Osteocyte (in vitro differentiated cells): ENCODE data around the gene ADGRL2. TPM values are rescaled to one million over a fixed set of nuclear protein-coding genes. Genes with fewer than 3 reads are reported as not detected.
A peak's percentile ranks its signal among the peaks of the same experiment; 100 is the strongest.

Experiments used
- DNase-seq: peaks from one replicate; pipeline ENCODE4 v3.0.0; 2021; ENCODE audit warnings: mixed read lengths; ENCODE audit not compliant: unreplicated experiment; ENCODE audit errors: extremely low spot score
- H3K27ac Mint-ChIP-seq: one replicate; pipeline ENCODE4 v1.8.0; 2021; ENCODE audit warnings: mild to moderate bottlenecking, mixed read lengths; ENCODE audit not compliant: unreplicated experiment
- H3K27me3 Mint-ChIP-seq: one replicate; pipeline ENCODE4 v1.8.0; 2021; ENCODE audit warnings: mixed read lengths; ENCODE audit not compliant: unreplicated experiment
- H3K36me3 Mint-ChIP-seq: one replicate; pipeline ENCODE4 v1.8.0; 2021; ENCODE audit warnings: mixed read lengths; ENCODE audit not compliant: unreplicated experiment
- H3K4me1 Mint-ChIP-seq: one replicate; pipeline ENCODE4 v1.8.0; 2021; ENCODE audit warnings: mixed read lengths; ENCODE audit not compliant: unreplicated experiment
- H3K4me3 Mint-ChIP-seq: one replicate; pipeline ENCODE4 v1.8.0; 2021; ENCODE audit warnings: mild to moderate bottlenecking, moderate library complexity, mixed read lengths; ENCODE audit not compliant: unreplicated experiment
- H3K9me3 Mint-ChIP-seq: one replicate; pipeline ENCODE4 v1.8.0; 2021; ENCODE audit warnings: mixed read lengths; ENCODE audit not compliant: unreplicated experiment
- CTCF ChIP-seq: fragments of 200-600 bp; sonication (generic); IDR thresholded peaks from 2 replicates; pipeline ENCODE4 v1.5.0; 2021; ENCODE audit warnings: antibody characterized with exemption, mild to moderate bottlenecking, moderate library complexity
- long read RNA-seq: library from polyadenylated mRNA; unstranded; transcript quantifications from one replicate; pipeline ENCODE4 v2.0.0, GENCODE V29; 2021
- total RNA-seq: library from RNA; stranded (reverse); gene quantifications from 2 replicates; pipeline ENCODE4 v1.2.1, GENCODE V29; 2021

The ADGRL2 gene
- total RNA-seq: 76.3 and 82.6 TPM in 2 replicates
- long read RNA-seq, partial matches to known transcripts: 17 of 41 reads
- long read RNA-seq, other reads (novel, unspliced or antisense): 22 of 41 reads

- H3K9me3 Mint-ChIP-seq: no peaks in the 10 kb centered on the region
- H3K27me3 Mint-ChIP-seq: peaks cover 9% of the 10 kb centered on the region
- no peaks in the 10 kb centered on the region for H3K36me3 Mint-ChIP-seq
- peak; percentile 90 for DNase-seq
- peak within 1 kb of the TSS; percentile 92 for H3K4me3 Mint-ChIP-seq
- TF ChIP-seq CTCF: no peak
- peak within 1 kb of the TSS; percentile 96 for H3K27ac Mint-ChIP-seq
- H3K4me1 Mint-ChIP-seq: peaks cover 32% of the 10 kb centered on the region
Observed at GRCh38 chr1:81800695-81801650, at the start of gene ADGRL2. Gene ADGRL2 (plus strand): TSS chr1:81800934. CDS start chr1:81836985, 36,051 bp downstream.

- Mint-ChIP-seq H3K4me3 (no peak overlapping the region), H3K36me3 (no peaks in the 10 kb centered on the region), H3K27ac (no peak overlapping the region), H3K9me3 (no peaks in the 10 kb centered on the region), H3K27me3 (no peaks in the 10 kb centered on the region), H3K4me1 (no peaks in the 10 kb centered on the region)
- TF ChIP-seq CTCF: no peak
- DNase-seq: no peak
Observed at GRCh38 chr1:81752840-81753239, 47.9 kb upstream of the ADGRL2 start.

GRCh38 chr1:81754424-81754823, 46.3 kb upstream of the ADGRL2 start:
- Mint-ChIP-seq H3K27ac (no peak overlapping the region), H3K27me3 (no peaks in the 10 kb centered on the region), H3K4me3 (no peak overlapping the region), H3K9me3 (no peaks in the 10 kb centered on the region), H3K36me3 (no peaks in the 10 kb centered on the region), H3K4me1 (no peaks in the 10 kb centered on the region)
- TF ChIP-seq CTCF: no peak
- no peak for DNase-seq

GRCh38 chr1:81756872-81757271, 43.9 kb upstream of the ADGRL2 start:
- DNase-seq: no peak
- H3K27ac Mint-ChIP-seq: no peak overlapping the region
- no peak for TF ChIP-seq CTCF
- H3K4me1 Mint-ChIP-seq: peaks cover 2% of the 10 kb centered on the region
- H3K9me3 Mint-ChIP-seq: no peaks in the 10 kb centered on the region
- H3K36me3 Mint-ChIP-seq: no peaks in the 10 kb centered on the region
- H3K27me3 Mint-ChIP-seq: no peaks in the 10 kb centered on the region
- H3K4me3 Mint-ChIP-seq: no peak overlapping the region

GRCh38 chr1:81757398-81758020, 43.2 kb upstream of the ADGRL2 start:
- H3K36me3 Mint-ChIP-seq: no peaks in the 10 kb centered on the region
- H3K27me3 Mint-ChIP-seq: no peaks in the 10 kb centered on the region
- no peaks in the 10 kb centered on the region for H3K9me3 Mint-ChIP-seq
- no peak for DNase-seq
- H3K27ac Mint-ChIP-seq: no peak overlapping the region
- no peak overlapping the region for H3K4me3 Mint-ChIP-seq
- peaks cover 2% of the 10 kb centered on the region for H3K4me1 Mint-ChIP-seq
- no peak for TF ChIP-seq CTCF
